OCI-M1 (cell line): Measurements from ENCODE around the gene ID2.
"Not testable (repeated sequence)": the region's sequence is repeated elsewhere in the genome, so short reads cannot be mapped to it uniquely, and the experiment has no call there.

ENCODE experiments used
- DNase-seq: peaks from one replicate; lab custom pipeline; 2025; lab: John Stamatoyannopoulos, UW

ID2 gene

GRCh38 chr2:8685697-8686358 is 4.0 kb downstream of the ID2 start:
- peak; percentile 76 for DNase-seq

GRCh38 chr2:8691859-8692437 is 10.1 kb downstream of the ID2 start:
- DNase-seq, result no peak

- no peak for DNase-seq
These were observed 10.9 kb downstream of the ID2 start for GRCh38 chr2:8692783-8693156.

- peak; percentile 45 for DNase-seq
These were observed 11.4 kb downstream of the ID2 start for GRCh38 chr2:8693157-8693821.

- DNase-seq, result no peak
These were observed 12.9 kb downstream of the ID2 start for GRCh38 chr2:8694737-8695136.

- no peak for DNase-seq
These were observed 15.3 kb downstream of the ID2 start for GRCh38 chr2:8697190-8697589.

- DNase-seq, result no peak
These were observed 18.0 kb downstream of the ID2 start for GRCh38 chr2:8699839-8700238.

- no peak for DNase-seq
These were observed 20.0 kb downstream of the ID2 start for GRCh38 chr2:8701681-8702379.

- DNase-seq, result no peak
These were observed 23.1 kb downstream of the ID2 start for GRCh38 chr2:8704906-8705305.

GRCh38 chr2:8709611-8710010 is 27.8 kb downstream of the ID2 start:
- DNase-seq, result no peak

- DNase-seq, result no peak
These were observed 29.1 kb downstream of the ID2 start for GRCh38 chr2:8710951-8711350.

- no peak for DNase-seq
These were observed 32.4 kb downstream of the ID2 start for GRCh38 chr2:8714283-8714682.

GRCh38 chr2:8714971-8715370 is 33.1 kb downstream of the ID2 start:
- DNase-seq, result no peak

GRCh38 chr2:8719528-8719927 is 37.7 kb downstream of the ID2 start:
- no peak for DNase-seq

GRCh38 chr2:8720741-8721140 is 38.9 kb downstream of the ID2 start:
- no peak for DNase-seq

- DNase-seq, result no peak
These were observed 39.6 kb downstream of the ID2 start for GRCh38 chr2:8721410-8721809.

GRCh38 chr2:8722986-8723385 is 41.1 kb downstream of the ID2 start:
- no peak for DNase-seq

- no peak for DNase-seq
These were observed 44.0 kb downstream of the ID2 start for GRCh38 chr2:8725838-8726237.

- no peak for DNase-seq
These were observed 46.6 kb downstream of the ID2 start for GRCh38 chr2:8728305-8729015.

GRCh38 chr2:8729101-8729500 is 47.2 kb downstream of the ID2 start:
- DNase-seq, result not testable (repeated sequence)

- DNase-seq, result no peak
These were observed 48.1 kb downstream of the ID2 start for GRCh38 chr2:8729939-8730338.

GRCh38 chr2:8732601-8733000 is 50.7 kb downstream of the ID2 start:
- DNase-seq, result no peak
